ENCODE results near the gene DAB2IP. TPM values are rescaled to one million over a fixed set of nuclear protein-coding genes. Genes with fewer than 3 reads are reported as not detected.

Gene DAB2IP
- total and polyA plus RNA-seq, 2 donors (not counting 1 experiment from before 2014, with no cell fraction given) = 14.6 to 16.5 TPM

- H3K4me3 ChIP-seq (replicated peaks in 1 of 4; ENCODE audit: control extremely low read depth in 1 of 4, insufficient read depth in 1 of 4, low read depth in 3 of 4, low read length in 4 of 4) = no peak overlapping the region
- no peak for TF ChIP-seq CTCF (conservative IDR thresholded peaks at IDR 0.05 in 1 of 2, IDR thresholded peaks at IDR 0.05 in 1 of 2; ENCODE audit: low read depth in 1 of 2, low read length in 2 of 2)
- TF ChIP-seq EZH2 (IDR thresholded peaks at IDR 0.05; ENCODE audit: low read length, missing control alignments) = no peak
- no peaks in the 10 kb centered on the region for H3K79me2 ChIP-seq (ENCODE audit: control insufficient read depth, insufficient read depth, low read length)
- no peak overlapping the region for H2AFZ ChIP-seq (ENCODE audit: low read length)
- no peaks in the 10 kb centered on the region for H3K27me3 ChIP-seq (ENCODE audit: control insufficient read depth, insufficient read depth, low read length)
- H3K27ac ChIP-seq (ENCODE audit: insufficient read depth, low read length) = no peak overlapping the region
- no peak for DNase-seq (ENCODE audit: low read depth in 2 of 2)
- no peaks in the 10 kb centered on the region for H3K36me3 ChIP-seq (ENCODE audit: control insufficient read depth, insufficient read depth, low read length)
- H3K4me1 ChIP-seq (ENCODE audit: control insufficient read depth, extremely low read depth, insufficient read depth, low read length) = peaks cover 6% of the 10 kb centered on the region
- no peak overlapping the region for H3K4me2 ChIP-seq (ENCODE audit: extremely low read depth, insufficient read depth, low read length)
- no peak overlapping the region for H3K9ac ChIP-seq (ENCODE audit: insufficient read depth, low read length)
- no peaks in the 10 kb centered on the region for H4K20me1 ChIP-seq (ENCODE audit: control insufficient read depth, extremely low read depth, insufficient read depth, low read length)
- H3K9me3 ChIP-seq (ENCODE audit: control insufficient read depth, insufficient read depth, low read depth, low read length) = no peaks in the 10 kb centered on the region
Measured at GRCh38 chr9:121690766-121691165, 39.3 kb downstream of the DAB2IP start.

- no peak overlapping the region for H3K4me3 ChIP-seq (replicated peaks in 1 of 4; ENCODE audit: control extremely low read depth in 1 of 4, insufficient read depth in 1 of 4, low read depth in 3 of 4, low read length in 4 of 4)
- no peaks in the 10 kb centered on the region for H3K79me2 ChIP-seq (ENCODE audit: control insufficient read depth, insufficient read depth, low read length)
- H3K9ac ChIP-seq (ENCODE audit: insufficient read depth, low read length) = no peak overlapping the region
- TF ChIP-seq CTCF (conservative IDR thresholded peaks at IDR 0.05 in 1 of 2, IDR thresholded peaks at IDR 0.05 in 1 of 2; ENCODE audit: low read depth in 1 of 2, low read length in 2 of 2) = no peak
- no peak for TF ChIP-seq EZH2 (IDR thresholded peaks at IDR 0.05; ENCODE audit: low read length, missing control alignments)
- H3K9me3 ChIP-seq (ENCODE audit: control insufficient read depth, insufficient read depth, low read depth, low read length) = no peaks in the 10 kb centered on the region
- no peak overlapping the region for H2AFZ ChIP-seq (ENCODE audit: low read length)
- H3K27me3 ChIP-seq (ENCODE audit: control insufficient read depth, insufficient read depth, low read length) = no peaks in the 10 kb centered on the region
- no peak overlapping the region for H3K4me2 ChIP-seq (ENCODE audit: extremely low read depth, insufficient read depth, low read length)
- H3K27ac ChIP-seq (ENCODE audit: insufficient read depth, low read length) = no peak overlapping the region
- no peaks in the 10 kb centered on the region for H3K36me3 ChIP-seq (ENCODE audit: control insufficient read depth, insufficient read depth, low read length)
- no peak for DNase-seq (ENCODE audit: low read depth in 2 of 2)
- H4K20me1 ChIP-seq (ENCODE audit: control insufficient read depth, extremely low read depth, insufficient read depth, low read length) = no peaks in the 10 kb centered on the region
- peaks cover 6% of the 10 kb centered on the region for H3K4me1 ChIP-seq (ENCODE audit: control insufficient read depth, extremely low read depth, insufficient read depth, low read length)
Measured at GRCh38 chr9:121691890-121692289, 40.5 kb downstream of the DAB2IP start.

- Histone ChIP-seq H3K36me3 (ENCODE audit: control insufficient read depth, insufficient read depth, low read length) (no peaks in the 10 kb centered on the region), H3K4me3 (replicated peaks in 1 of 4; ENCODE audit: control extremely low read depth in 1 of 4, insufficient read depth in 1 of 4, low read depth in 3 of 4, low read length in 4 of 4) (no peak overlapping the region), H3K9me3 (ENCODE audit: control insufficient read depth, insufficient read depth, low read depth, low read length) (no peaks in the 10 kb centered on the region), H3K79me2 (ENCODE audit: control insufficient read depth, insufficient read depth, low read length) (no peaks in the 10 kb centered on the region), H3K27me3 (ENCODE audit: control insufficient read depth, insufficient read depth, low read length) (no peaks in the 10 kb centered on the region), H3K9ac (ENCODE audit: insufficient read depth, low read length) (no peak overlapping the region), H3K27ac (ENCODE audit: insufficient read depth, low read length) (no peak overlapping the region), H3K4me2 (ENCODE audit: extremely low read depth, insufficient read depth, low read length) (no peak overlapping the region), H4K20me1 (ENCODE audit: control insufficient read depth, extremely low read depth, insufficient read depth, low read length) (no peaks in the 10 kb centered on the region), H2AFZ (ENCODE audit: low read length) (no peak overlapping the region), H3K4me1 (ENCODE audit: control insufficient read depth, extremely low read depth, insufficient read depth, low read length) (peaks cover 6% of the 10 kb centered on the region)
- TF ChIP-seq CTCF (conservative IDR thresholded peaks at IDR 0.05 in 1 of 2, IDR thresholded peaks at IDR 0.05 in 1 of 2; ENCODE audit: low read depth in 1 of 2, low read length in 2 of 2) (no peak), EZH2 (IDR thresholded peaks at IDR 0.05; ENCODE audit: low read length, missing control alignments) (no peak)
- peak in 1 of 2 donors; percentile 65 for DNase-seq (ENCODE audit: low read depth in 2 of 2)
Measured at GRCh38 chr9:121692606-121693387, 41.4 kb downstream of the DAB2IP start.
